H1 (cell line): ENCODE data around the gene PDE5A. TPM values are rescaled to one million over a fixed set of nuclear protein-coding genes. Genes with fewer than 3 reads are reported as not detected.

Experiments
- CTCF ChIA-PET: fragments of 300-600 bp; sonication (Branson Sonifier 250); formaldehyde crosslinking; loops from one replicate; lab custom pipeline; 2021; ENCODE audit not compliant: partially characterized antibody; lab: Charles Lee
- POLR2A ChIA-PET: fragments of 300-600 bp; sonication (Branson Sonifier 250); formaldehyde crosslinking; loops from one replicate; lab custom pipeline; 2021; ENCODE audit warnings: inconsistent platforms; ENCODE audit not compliant: partially characterized antibody; lab: Charles Lee
- DNase-seq, 2 experiments: peaks; one replicate each; pipeline versions ENCODE4 v3.0.0 to v3.0.0-alpha.2; 2010 to 2022; ENCODE audit warnings: low spot score in 2 of 2, low read depth in 1 of 2, mixed read lengths in 1 of 2
- FAIRE-seq: peaks from 2 replicates; lab custom pipeline; 2011; peaks lifted over from hg19 to GRCh38; lab: Jason Lieb, UNC
- H2AFZ ChIP-seq: 2 replicates; pipeline ENCODE4 v1.8.1; 2012; ENCODE audit warnings: low read length, inconsistent platforms
- H2AK5ac ChIP-seq: 2 replicates; pipeline ENCODE4 v1.6.1; 2013; ENCODE audit warnings: low read depth, low read length
- H2BK120ac ChIP-seq: replicated peaks from 2 replicates; pipeline ENCODE3; 2013; ENCODE audit warnings: low read depth, low read length, inconsistent platforms
- H2BK12ac ChIP-seq: 2 replicates; pipeline ENCODE4 v1.6.1; 2013; ENCODE audit warnings: low read depth, low read length
- H2BK15ac ChIP-seq: 2 replicates; pipeline ENCODE4 v1.6.1; 2013; ENCODE audit warnings: low read length
- H2BK20ac ChIP-seq: 2 replicates; pipeline ENCODE4 v1.6.1; 2013; ENCODE audit warnings: low read length
- H2BK5ac ChIP-seq: 2 replicates; pipeline ENCODE4 v1.6.1; 2013; ENCODE audit warnings: low read depth, low read length
- H3K14ac ChIP-seq: 2 replicates; pipeline ENCODE4 v1.6.1; 2013; ENCODE audit warnings: inconsistent platforms; ENCODE audit not compliant: insufficient read length
- H3K18ac ChIP-seq: 2 replicates; pipeline ENCODE4 v1.6.1; 2013; ENCODE audit warnings: low read length; ENCODE audit errors: extremely low read depth
- H3K23ac ChIP-seq: 2 replicates; pipeline ENCODE4 v1.6.1; 2013; ENCODE audit warnings: inconsistent platforms; ENCODE audit not compliant: insufficient read length
- H3K23me2 ChIP-seq: 2 replicates; pipeline ENCODE4 v1.6.1; 2013; ENCODE audit warnings: low read depth, low read length
- H3K27ac ChIP-seq: 2 replicates; pipeline ENCODE4 v1.6.1; 2011; ENCODE audit warnings: low read depth, low read length, inconsistent platforms
- H3K27me3 ChIP-seq, 4 experiments: replicated peaks in 1 of 4; 1 replicate in 1 of 4; 2 replicates in 3 of 4; pipeline versions ENCODE4 v1.6.1 to v1.8.1; 2011 to 2013; ENCODE audit warnings: low read length in 3 of 4, mild to moderate bottlenecking in 3 of 4, inconsistent platforms in 2 of 4, mixed read lengths in 2 of 4, moderate library complexity in 1 of 4; ENCODE audit not compliant: control insufficient read depth in 3 of 4, insufficient read depth in 3 of 4; ENCODE audit errors: extremely low read depth in 1 of 4
- H3K36me3 ChIP-seq, 4 experiments: 2 replicates each; pipeline versions ENCODE4 v1.6.1 to v1.8.1; 2011 to 2013; ENCODE audit warnings: mild to moderate bottlenecking in 4 of 4, low read length in 3 of 4, moderate library complexity in 2 of 4, control low read depth in 1 of 4, inconsistent platforms in 1 of 4; ENCODE audit not compliant: insufficient read depth in 4 of 4, control insufficient read depth in 2 of 4
- H3K4ac ChIP-seq: replicated peaks from 2 replicates; pipeline ENCODE3; 2013; ENCODE audit warnings: low read length, low read depth, mixed read lengths, inconsistent platforms; ENCODE audit not compliant: insufficient read length
- H3K4me1 ChIP-seq, 4 experiments: replicated peaks in 1 of 4; 1 replicate in 1 of 4; 2 replicates in 3 of 4; pipeline versions ENCODE4 v1.6.1 to v1.8.1; 2011 to 2013; ENCODE audit warnings: low read length in 3 of 4, inconsistent platforms in 2 of 4, mixed read lengths in 1 of 4; ENCODE audit not compliant: insufficient read depth in 4 of 4, control insufficient read depth in 3 of 4
- H3K4me2 ChIP-seq, 2 experiments: 2 replicates each; pipeline versions ENCODE4 v1.6.1 to v1.8.1; 2011 to 2013; ENCODE audit warnings: low read depth in 2 of 2, low read length in 2 of 2, control low read depth in 1 of 2, inconsistent platforms in 1 of 2, mild to moderate bottlenecking in 1 of 2; ENCODE audit not compliant: insufficient read depth in 1 of 2
- H3K4me3 ChIP-seq, 4 experiments: fragments of 200-600, 300-600 bp in 1 of 4; sonication (generic), shearing (Covaris generic), sonication (Bioruptor Twin) in 1 of 4; 2 replicates each; pipeline versions ENCODE4 v1.5.1 to v1.8.1; 2011 to 2016; ENCODE audit warnings: low read length in 4 of 4, low read depth in 3 of 4, control low read depth in 2 of 4, inconsistent platforms in 2 of 4, mild to moderate bottlenecking in 2 of 4, mixed read lengths in 1 of 4, moderate library complexity in 1 of 4; ENCODE audit not compliant: insufficient read depth in 2 of 4; ENCODE audit errors: extremely low read depth in 1 of 4
- H3K56ac ChIP-seq: replicated peaks from 2 replicates; pipeline ENCODE3; 2013; ENCODE audit warnings: low read depth, mild to moderate bottlenecking, mixed read lengths, low read length, inconsistent platforms; ENCODE audit not compliant: insufficient read length
- H3K79me1 ChIP-seq: 2 replicates; pipeline ENCODE4 v1.6.1; 2013; ENCODE audit warnings: low read depth, low read length, control low read depth
- H3K79me2 ChIP-seq, 2 experiments: 2 replicates each; pipeline versions ENCODE4 v1.6.1 to v1.8.1; 2012 to 2013; ENCODE audit warnings: low read length in 2 of 2, mild to moderate bottlenecking in 2 of 2, inconsistent platforms in 1 of 2; ENCODE audit not compliant: insufficient read depth in 2 of 2, control insufficient read depth in 1 of 2
- H3K9ac ChIP-seq, 4 experiments: replicated peaks in 1 of 4; 1 replicate in 1 of 4; 2 replicates in 3 of 4; pipeline versions ENCODE4 v1.6.1 to v1.8.1; 2011 to 2013; ENCODE audit warnings: low read depth in 3 of 4, low read length in 3 of 4, control low read depth in 2 of 4, mild to moderate bottlenecking in 2 of 4, moderate library complexity in 2 of 4, inconsistent platforms in 1 of 4; ENCODE audit errors: extremely low read depth in 1 of 4
- H3K9me3 ChIP-seq, 2 experiments: 2 replicates each; pipeline versions ENCODE4 v1.6.1 to v1.8.1; 2012 to 2013; ENCODE audit warnings: mild to moderate bottlenecking in 2 of 2, moderate library complexity in 2 of 2, control low read depth in 1 of 2, inconsistent platforms in 1 of 2, low read depth in 1 of 2, low read length in 1 of 2, mixed read lengths in 1 of 2; ENCODE audit not compliant: insufficient read depth in 2 of 2
- H4K20me1 ChIP-seq, 2 experiments: replicated peaks in 1 of 2; 2 replicates each; pipeline versions ENCODE3 to v1.8.1; 2011 to 2013; ENCODE audit warnings: inconsistent platforms in 2 of 2, low read length in 2 of 2, mild to moderate bottlenecking in 1 of 2; ENCODE audit not compliant: insufficient read depth in 2 of 2, control insufficient read depth in 1 of 2
- H4K5ac ChIP-seq: 2 replicates; pipeline ENCODE4 v1.6.1; 2013; ENCODE audit warnings: low read length, low read depth, mixed read lengths, inconsistent platforms; ENCODE audit not compliant: insufficient read length
- H4K8ac ChIP-seq: 2 replicates; pipeline ENCODE4 v1.8.0; 2013; ENCODE audit warnings: mild to moderate bottlenecking, moderate library complexity, low read length, inconsistent platforms; ENCODE audit not compliant: insufficient read depth; ENCODE audit errors: extremely low read depth
- H4K91ac ChIP-seq: replicated peaks from 2 replicates; pipeline ENCODE3; 2013; ENCODE audit warnings: low read length, mixed read lengths, inconsistent platforms; ENCODE audit not compliant: insufficient read length
- CBX8 ChIP-seq: fragments of 300-800, 300-1000 bp; sonication (generic); IDR thresholded peaks from 2 replicates; pipeline ENCODE4 v1.7.1; 2016; ENCODE audit warnings: low read depth, low read length, borderline replicate concordance
- HDAC2 ChIP-seq, 2 experiments: fragments of 300-600 bp in 1 of 2; sonication (generic) in 1 of 2; IDR thresholded peaks; 2 replicates each; pipeline ENCODE4 v1.6.1; 2011 to 2012; ENCODE audit warnings: low read depth in 2 of 2, low read length in 2 of 2, mild to moderate bottlenecking in 2 of 2, moderate library complexity in 2 of 2, borderline replicate concordance in 1 of 2, inconsistent platforms in 1 of 2
- HDAC6 ChIP-seq: IDR thresholded peaks from one replicate; pipeline ENCODE4 v1.7.1; 2012; ENCODE audit warnings: low read depth, mild to moderate bottlenecking, inconsistent platforms, low read length, moderate library complexity
- JUN ChIP-seq: IDR thresholded peaks from 2 replicates; pipeline ENCODE4 v1.6.1; 2011; ENCODE audit warnings: low read depth, mild to moderate bottlenecking, improper control_type of control experiment, low read length
- polyA plus RNA-seq, 7 experiments: library from polyadenylated mRNA; depleted of rRNA in 3 of 7; stranded (reverse) in 5 of 7; unstranded in 2 of 7; fragments of >200 nt in 5 of 7; fragments of 200-250 nt in 2 of 7; gene quantifications; 1 replicate in 5 of 7; 2 replicates in 1 of 7; 4 replicates in 1 of 7; pipeline versions ENCODE4 v1.2.1 to v1.2.3, GENCODE V29; 2011 to 2013; ENCODE audit warnings: missing spikeins in 2 of 7, mixed read lengths in 2 of 7
- total RNA-seq: library from RNA; stranded (reverse); fragmentation: NEBNext Ultra II Directional; extraction: Animal tissue kit (Norgen Biotek cat#: 25700); gene quantifications from 2 replicates; pipeline ENCODE4 v1.2.1, GENCODE V29; 2021
- TF ChIP-seq, protein P1 (sequence below): IDR thresholded peaks from 2 replicates; pipeline ENCODE4 v1.6.1; 2012; ENCODE audit warnings: inconsistent platforms

PDE5A gene
- total and polyA plus RNA-seq, 2 of the 8 experiments (the other 6 are each of a cell fraction or from before 2014, with no cell fraction given): 5.6 to 32.4 TPM

DNA sequence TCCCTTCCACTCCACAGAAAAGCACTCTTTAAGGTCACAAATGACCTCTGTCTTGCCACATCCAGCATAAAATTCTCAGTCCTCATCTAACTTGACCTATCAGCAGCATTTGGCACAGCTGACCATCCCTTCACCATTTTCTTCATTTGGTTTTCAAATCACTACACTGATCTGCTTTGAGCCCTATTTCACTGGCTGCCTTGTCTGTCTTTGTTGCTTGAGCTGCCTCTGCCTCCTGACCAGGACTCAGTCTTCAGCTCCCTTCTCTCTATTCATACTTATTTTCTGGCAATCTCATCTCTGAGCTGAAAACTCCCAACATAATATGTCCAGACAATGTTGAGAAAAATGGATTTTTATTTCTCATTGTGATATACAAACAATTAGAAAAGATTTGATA, 27.7 kb upstream of the PDE5A start:
- H3K27ac ChIP-seq: no peak overlapping the region
- H2AK5ac ChIP-seq: no peak overlapping the region
- H3K36me3 ChIP-seq: no peaks in the 10 kb centered on the region
- H2AFZ ChIP-seq: peak overlapping the region; percentile 43; the same call in 1 of the 2 replicates
- no peaks in the 10 kb centered on the region for H3K4me1 ChIP-seq
- no peak overlapping the region for H2BK20ac ChIP-seq
- H4K5ac ChIP-seq: no peak overlapping the region
- no peaks in the 10 kb centered on the region for H4K20me1 ChIP-seq
- H3K9me3 ChIP-seq: no peaks in the 10 kb centered on the region
- no peak overlapping the region for H4K91ac ChIP-seq
- no peaks in the 10 kb centered on the region for H3K27me3 ChIP-seq
- no peak overlapping the region for H2BK15ac ChIP-seq
- H3K9ac ChIP-seq: no peak overlapping the region
- H3K79me1 ChIP-seq: no peaks in the 10 kb centered on the region
- no peak overlapping the region for H3K14ac ChIP-seq
- DNase-seq: no peak
- no peak overlapping the region; the same call in 1 of the 2 replicates for H2BK5ac ChIP-seq
- H3K4me2 ChIP-seq: no peak overlapping the region
- no peak overlapping the region for H3K56ac ChIP-seq
- H4K8ac ChIP-seq: no peak overlapping the region
- ChIA-PET POLR2A (no interaction called here), CTCF (interaction anchor here (1.3 to 1.4 kb wide), 2 partner anchors 12 to 371 kb away, joined by 3 read pairs; no protein-coding TSS in a partner anchor)
- H3K4ac ChIP-seq: no peak overlapping the region
- H3K18ac ChIP-seq: no peak overlapping the region
- no peak overlapping the region for H2BK120ac ChIP-seq
- no peak for FAIRE-seq
- H3K4me3 ChIP-seq: no peak overlapping the region
- no peak overlapping the region for H2BK12ac ChIP-seq
- no peak overlapping the region for H3K23ac ChIP-seq
- H3K23me2 ChIP-seq: no peaks in the 10 kb centered on the region
- no peaks in the 10 kb centered on the region for H3K79me2 ChIP-seq
- TF ChIP-seq HDAC2 (IDR thresholded peaks at IDR 0.05; ENCODE audit: borderline replicate concordance in 1 of 2, low read depth in 2 of 2, low read length in 2 of 2): no peak
- no peak for TF ChIP-seq HDAC6
- TF ChIP-seq, protein P1, sequence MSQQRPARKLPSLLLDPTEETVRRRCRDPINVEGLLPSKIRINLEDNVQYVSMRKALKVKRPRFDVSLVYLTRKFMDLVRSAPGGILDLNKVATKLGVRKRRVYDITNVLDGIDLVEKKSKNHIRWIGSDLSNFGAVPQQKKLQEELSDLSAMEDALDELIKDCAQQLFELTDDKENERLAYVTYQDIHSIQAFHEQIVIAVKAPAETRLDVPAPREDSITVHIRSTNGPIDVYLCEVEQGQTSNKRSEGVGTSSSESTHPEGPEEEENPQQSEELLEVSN: no peak
- TF ChIP-seq JUN: no peak
- TF ChIP-seq CBX8: no peak
